ENCODE results near the gene AP5S1.

The AP5S1 gene

GRCh38 chr20:3866464-3866863 is 46.1 kb downstream of the AP5S1 start:
- no peak for DNase-seq (ENCODE audit: low read depth in 1 of 2, low spot score in 1 of 2)
- TF ChIP-seq JUND (IDR thresholded peaks at IDR 0.05; ENCODE audit: low read depth), result no peak
- in situ Hi-C loops (cut with HindIII; ENCODE audit: low pct_unique_long_range_greater_than_20kb, low sequenced_read_pairs), result no loop called here

DNA sequence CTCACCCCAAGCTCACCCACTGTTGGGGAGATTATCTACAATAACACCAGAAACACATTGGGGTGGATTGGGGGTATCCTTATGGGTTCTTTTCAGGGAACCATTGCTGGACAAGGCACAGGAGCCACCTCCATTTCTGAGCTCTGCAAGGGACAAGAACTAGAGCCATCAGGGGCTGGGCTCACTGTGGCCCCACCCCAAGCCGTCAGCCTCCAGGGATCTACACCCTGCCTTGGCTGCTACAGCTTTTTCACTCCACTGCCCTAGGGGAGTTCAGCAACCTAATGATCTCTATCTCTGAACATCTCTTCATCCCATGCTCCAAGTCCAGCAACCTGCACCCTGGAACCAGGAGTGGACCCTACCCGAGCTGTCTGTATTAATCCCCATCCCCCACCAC is 47.5 kb downstream of the AP5S1 start:
- DNase-seq (ENCODE audit: low read depth in 1 of 2, low spot score in 1 of 2), result no peak
- TF ChIP-seq JUND (IDR thresholded peaks at IDR 0.05; ENCODE audit: low read depth), result no peak
- in situ Hi-C loops (cut with HindIII; ENCODE audit: low pct_unique_long_range_greater_than_20kb, low sequenced_read_pairs), result no loop called here

- no peak for TF ChIP-seq JUND (IDR thresholded peaks at IDR 0.05; ENCODE audit: low read depth)
- no peak for DNase-seq (ENCODE audit: low read depth in 1 of 2, low spot score in 1 of 2)
- in situ Hi-C loops (cut with HindIII; ENCODE audit: low pct_unique_long_range_greater_than_20kb, low sequenced_read_pairs), result no loop called here
Measured at GRCh38 chr20:3869839-3870634, 49.7 kb downstream of the AP5S1 start.

GRCh38 chr20:3871550-3872265 is 51.4 kb downstream of the AP5S1 start:
- no peak for DNase-seq (ENCODE audit: low read depth in 1 of 2, low spot score in 1 of 2)
- TF ChIP-seq JUND (IDR thresholded peaks at IDR 0.05; ENCODE audit: low read depth), result no peak
- in situ Hi-C loops (cut with HindIII; ENCODE audit: low pct_unique_long_range_greater_than_20kb, low sequenced_read_pairs), result no loop called here

DNA sequence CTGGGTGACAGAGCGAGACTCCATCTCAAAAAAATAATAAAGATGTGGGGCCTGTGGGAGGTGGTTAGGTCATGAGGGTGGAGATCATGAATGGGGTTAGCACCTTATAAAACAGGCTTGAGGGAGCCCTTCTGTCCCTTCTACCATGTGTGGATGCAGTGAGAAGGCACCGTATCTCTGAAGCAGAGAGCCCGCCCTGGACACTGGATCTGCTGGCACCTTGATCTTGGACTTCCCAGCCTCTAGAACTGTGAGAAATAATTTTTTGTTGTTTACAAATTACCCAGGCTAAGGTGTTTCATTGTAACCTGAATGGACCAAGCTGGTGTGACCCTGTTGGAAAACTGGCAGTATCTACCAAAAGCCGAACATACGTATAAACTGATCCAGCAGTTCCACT is 53.2 kb downstream of the AP5S1 start:
- DNase-seq (ENCODE audit: low read depth in 1 of 2, low spot score in 1 of 2), result no peak
- TF ChIP-seq JUND (IDR thresholded peaks at IDR 0.05; ENCODE audit: low read depth), result no peak
- in situ Hi-C loops (cut with HindIII; ENCODE audit: low pct_unique_long_range_greater_than_20kb, low sequenced_read_pairs), result no loop called here

DNA sequence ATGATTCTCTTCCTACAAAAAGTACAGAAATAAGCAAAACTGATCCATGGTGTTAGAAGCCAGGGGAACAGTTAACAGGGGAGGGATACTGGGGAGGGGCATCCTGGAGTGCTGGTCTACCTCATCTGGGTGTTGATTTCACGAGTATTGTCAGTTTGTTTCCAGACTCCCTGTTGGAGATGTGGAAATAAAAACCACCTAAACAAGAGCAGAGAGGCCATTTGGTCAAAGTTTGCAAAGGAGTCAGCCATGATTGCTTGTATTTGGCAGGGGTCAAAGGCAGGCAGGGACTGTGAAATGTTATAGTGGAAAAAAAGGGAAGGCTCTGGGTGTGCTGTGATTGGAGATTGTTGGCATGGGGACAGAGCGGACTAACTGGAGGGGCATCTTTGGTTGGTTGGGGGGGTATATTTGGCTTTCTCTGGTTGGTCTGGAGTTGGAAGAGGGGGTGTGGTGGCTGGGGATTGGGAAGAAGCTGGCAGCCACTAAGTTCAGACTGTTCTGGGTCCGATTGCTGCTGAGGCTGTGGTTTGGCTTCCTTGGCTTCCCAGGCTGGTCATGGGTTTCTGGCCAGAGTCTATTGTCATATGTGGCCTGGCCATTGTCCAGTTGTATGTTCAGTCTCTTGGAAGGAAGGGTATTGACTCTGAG is 54.0 kb downstream of the AP5S1 start:
- in situ Hi-C loops (cut with HindIII; ENCODE audit: low pct_unique_long_range_greater_than_20kb, low sequenced_read_pairs), result no loop called here
- DNase-seq (ENCODE audit: low read depth in 1 of 2, low spot score in 1 of 2), result no peak
- TF ChIP-seq JUND (IDR thresholded peaks at IDR 0.05; ENCODE audit: low read depth), result no peak

- in situ Hi-C loops (cut with HindIII; ENCODE audit: low pct_unique_long_range_greater_than_20kb, low sequenced_read_pairs), result no loop called here
- DNase-seq (ENCODE audit: low read depth in 1 of 2, low spot score in 1 of 2), result no peak
- TF ChIP-seq JUND (IDR thresholded peaks at IDR 0.05; ENCODE audit: low read depth), result no peak
Measured at GRCh38 chr20:3875378-3875974, 55.1 kb downstream of the AP5S1 start.

- in situ Hi-C loops (cut with HindIII; ENCODE audit: low pct_unique_long_range_greater_than_20kb, low sequenced_read_pairs), result no loop called here
- no peak for TF ChIP-seq JUND (IDR thresholded peaks at IDR 0.05; ENCODE audit: low read depth)
- DNase-seq (ENCODE audit: low read depth in 1 of 2, low spot score in 1 of 2), result no peak
Measured at GRCh38 chr20:3876000-3876399, 55.7 kb downstream of the AP5S1 start.

DNA sequence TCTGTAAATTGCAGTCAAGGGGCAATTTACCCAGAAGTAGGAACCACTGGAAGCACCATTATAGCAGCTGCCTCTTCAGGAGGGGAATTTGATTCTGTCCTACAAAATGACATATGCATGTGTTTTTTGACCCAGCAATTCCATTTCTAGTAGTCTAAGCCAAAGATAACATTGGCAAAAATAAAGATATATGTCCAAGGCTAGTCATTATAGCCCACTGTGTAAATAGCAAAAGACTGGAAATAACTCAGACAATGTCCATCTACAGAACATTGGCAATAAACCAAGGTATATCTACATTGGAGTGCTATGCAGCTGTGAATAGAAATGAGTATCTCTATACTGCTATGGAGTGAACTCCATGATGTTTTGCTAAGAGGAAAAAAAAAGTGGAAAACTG is 56.3 kb downstream of the AP5S1 start:
- in situ Hi-C loops (cut with HindIII; ENCODE audit: low pct_unique_long_range_greater_than_20kb, low sequenced_read_pairs), result no loop called here
- no peak for DNase-seq (ENCODE audit: low read depth in 1 of 2, low spot score in 1 of 2)
- TF ChIP-seq JUND (IDR thresholded peaks at IDR 0.05; ENCODE audit: low read depth), result no peak

All from T47D (cell line).